22Rv1 (cell line): Measurements from ENCODE around the gene DENND4B.

Experiments
- H3K27ac ChIP-seq: fragments of 450-650 bp; 2 replicates; pipeline ENCODE4 v1.5.1; 2017
- ZFX ChIP-seq: fragments of 450-650 bp; IDR thresholded peaks from 2 replicates; pipeline ENCODE4 v1.6.1; 2017; ENCODE audit warnings: antibody characterized with exemption, borderline replicate concordance
- TF ChIP-seq, protein P1 (sequence below): fragments of 450-650 bp; IDR thresholded peaks from 2 replicates; pipeline ENCODE4 v1.5.1; 2017; ENCODE audit warnings: mild to moderate bottlenecking

Gene DENND4B

GRCh38 chr1:153929426-153929825, 17.1 kb downstream of the DENND4B start:
- 0 out of 2 replicates have a peak overlapping the region, but pooled peaks have one; percentile 26 for H3K27ac ChIP-seq
- TF ChIP-seq ZFX = no peak
- TF ChIP-seq, protein P1, sequence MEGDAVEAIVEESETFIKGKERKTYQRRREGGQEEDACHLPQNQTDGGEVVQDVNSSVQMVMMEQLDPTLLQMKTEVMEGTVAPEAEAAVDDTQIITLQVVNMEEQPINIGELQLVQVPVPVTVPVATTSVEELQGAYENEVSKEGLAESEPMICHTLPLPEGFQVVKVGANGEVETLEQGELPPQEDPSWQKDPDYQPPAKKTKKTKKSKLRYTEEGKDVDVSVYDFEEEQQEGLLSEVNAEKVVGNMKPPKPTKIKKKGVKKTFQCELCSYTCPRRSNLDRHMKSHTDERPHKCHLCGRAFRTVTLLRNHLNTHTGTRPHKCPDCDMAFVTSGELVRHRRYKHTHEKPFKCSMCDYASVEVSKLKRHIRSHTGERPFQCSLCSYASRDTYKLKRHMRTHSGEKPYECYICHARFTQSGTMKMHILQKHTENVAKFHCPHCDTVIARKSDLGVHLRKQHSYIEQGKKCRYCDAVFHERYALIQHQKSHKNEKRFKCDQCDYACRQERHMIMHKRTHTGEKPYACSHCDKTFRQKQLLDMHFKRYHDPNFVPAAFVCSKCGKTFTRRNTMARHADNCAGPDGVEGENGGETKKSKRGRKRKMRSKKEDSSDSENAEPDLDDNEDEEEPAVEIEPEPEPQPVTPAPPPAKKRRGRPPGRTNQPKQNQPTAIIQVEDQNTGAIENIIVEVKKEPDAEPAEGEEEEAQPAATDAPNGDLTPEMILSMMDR = no peak

- TF ChIP-seq ZFX = no peak
- TF ChIP-seq, protein P1 = no peak
- 0 out of 2 replicates have a peak overlapping the region, but pooled peaks have one; percentile 26 for H3K27ac ChIP-seq
Measured at GRCh38 chr1:153928791-153929341, 17.7 kb downstream of the DENND4B start.

DNA sequence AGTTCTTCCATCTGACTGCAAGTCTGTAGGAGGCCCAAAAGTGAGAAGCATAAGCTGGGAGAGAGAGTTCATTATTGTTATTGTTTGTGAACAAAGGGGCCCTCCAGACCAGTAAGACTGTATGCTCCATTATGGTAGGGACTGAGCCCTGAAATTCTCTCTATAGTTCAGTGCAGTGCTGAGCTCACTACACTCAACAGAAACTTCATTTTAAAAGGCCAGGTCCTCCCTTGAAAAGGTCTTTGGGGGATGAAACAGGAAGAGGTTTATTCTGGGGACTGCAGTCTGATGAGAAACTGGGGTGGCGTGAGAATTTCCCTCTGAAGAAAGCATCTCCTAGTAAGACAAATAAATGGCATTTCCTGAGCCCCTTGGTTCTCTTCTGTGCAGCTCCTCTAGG, 18.3 kb downstream of the DENND4B start:
- no peak for TF ChIP-seq ZFX
- TF ChIP-seq, protein P1 = no peak
- H3K27ac ChIP-seq = peak overlapping the region; percentile 26; the same call in 1 of the 2 replicates

GRCh38 chr1:153926405-153926804, 20.1 kb downstream of the DENND4B start:
- TF ChIP-seq ZFX = no peak
- TF ChIP-seq, protein P1 = no peak
- H3K27ac ChIP-seq = no peak overlapping the region

GRCh38 chr1:153922972-153923925, 23.3 kb downstream of the DENND4B start, which contains the start of gene GATAD2B:
TSS of gene GATAD2B (minus strand) at chr1:153922972. CDS start at chr1:153828347, 94,625 bp downstream.
- TF ChIP-seq, protein P1 = no peak
- TF ChIP-seq ZFX = no peak
- peak within 1 kb of the TSS; percentile 90 for H3K27ac ChIP-seq

DNA sequence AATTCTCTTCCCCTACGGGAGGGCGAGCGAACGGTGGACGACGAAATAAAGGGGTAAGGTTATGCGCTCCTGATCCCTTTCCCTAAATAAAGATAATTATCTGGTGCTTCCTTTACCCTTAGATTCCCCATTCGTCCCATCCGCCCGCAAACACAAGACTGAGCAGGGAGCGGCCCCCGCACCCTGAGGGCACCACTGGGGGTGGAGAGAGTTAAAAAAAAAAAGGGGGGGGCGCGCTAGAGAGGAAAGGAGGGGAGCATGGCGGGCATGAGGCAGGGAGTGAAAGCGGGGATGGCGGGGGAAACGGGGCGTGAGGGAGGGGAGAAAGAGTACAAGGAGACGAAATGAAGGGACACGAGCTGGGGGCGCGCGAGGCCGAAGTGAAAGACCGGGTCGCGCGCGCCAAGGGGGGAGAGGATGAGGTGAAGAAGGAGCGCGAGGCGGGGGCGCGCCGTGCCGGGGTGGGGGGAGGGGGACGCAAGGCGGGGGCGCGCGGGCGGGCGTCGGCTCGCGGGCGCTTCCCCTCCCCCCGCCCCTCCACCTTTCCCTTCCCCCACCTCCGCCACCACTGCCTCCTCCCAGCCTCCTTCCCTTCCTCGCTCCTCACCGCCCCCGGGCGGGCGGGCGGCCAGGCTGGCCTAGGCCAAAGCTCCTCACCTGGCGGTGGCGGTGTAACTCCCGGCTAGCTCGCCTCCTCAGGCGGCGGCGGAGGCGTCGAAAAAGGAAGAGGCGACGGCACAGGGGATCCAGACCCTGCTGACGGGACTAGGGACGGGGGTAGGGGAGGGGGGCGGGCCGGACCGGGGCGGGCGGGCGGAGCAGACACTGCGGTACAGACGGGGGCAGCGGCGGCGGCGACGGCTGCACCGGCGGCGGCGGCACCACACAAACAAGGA, 24.2 kb downstream of the DENND4B start:
- peak overlapping the region; percentile 90 for H3K27ac ChIP-seq
- TF ChIP-seq, protein P1 = peak; percentile 55
- TF ChIP-seq ZFX = no peak
